GM21619 (cell line): Measurements from ENCODE around the gene POLG.

Experiments used
- ATAC-seq: cut with Tn5 transposase; IDR thresholded peaks from one replicate; pipeline ENCODE4 v1.9.1; 2021; ENCODE audit not compliant: unreplicated experiment

POLG gene

GRCh38 chr15:89356634-89357298 is 22.1 kb upstream of the POLG start:
- no peak for ATAC-seq

- no peak for ATAC-seq
Measured at GRCh38 chr15:89353991-89354390, 19.4 kb upstream of the POLG start.

- no peak for ATAC-seq
Measured at GRCh38 chr15:89352476-89352875, 17.9 kb upstream of the POLG start.

- ATAC-seq: no peak
Measured at GRCh38 chr15:89349206-89349558, 14.6 kb upstream of the POLG start.

- ATAC-seq: no peak
Measured at GRCh38 chr15:89346516-89347231, 12.1 kb upstream of the POLG start.

- ATAC-seq: no peak
Measured at GRCh38 chr15:89345248-89345647, 10.6 kb upstream of the POLG start.

- ATAC-seq: no peak
Measured at GRCh38 chr15:89342840-89343239, 8.2 kb upstream of the POLG start.

- no peak for ATAC-seq
Measured at GRCh38 chr15:89341316-89342005, 6.8 kb upstream of the POLG start.

- ATAC-seq: no peak
Measured at GRCh38 chr15:89340573-89340972, 5.9 kb upstream of the POLG start.

- no peak for ATAC-seq
Measured at GRCh38 chr15:89338036-89338435, 3.4 kb upstream of the POLG start.

GRCh38 chr15:89335298-89336041 is 846 bp upstream of the POLG start:
- peak; percentile 13 for ATAC-seq

GRCh38 chr15:89333959-89334509 is 590 bp downstream of the POLG start:
- ATAC-seq: peak; percentile 20

- no peak for ATAC-seq
Measured at GRCh38 chr15:89333011-89333860, 1.4 kb downstream of the POLG start.

GRCh38 chr15:89332446-89332845 is 2.2 kb downstream of the POLG start:
- ATAC-seq: no peak

- no peak for ATAC-seq
Measured at GRCh38 chr15:89330881-89331595, 3.6 kb downstream of the POLG start.

GRCh38 chr15:89330119-89330518 is 4.5 kb downstream of the POLG start:
- ATAC-seq: no peak

- ATAC-seq: no peak
Measured at GRCh38 chr15:89329329-89330084, 5.1 kb downstream of the POLG start.

GRCh38 chr15:89328398-89329254 is 6.0 kb downstream of the POLG start:
- ATAC-seq: no peak
